Ovary (tissue), 9 donors: ENCODE data around the gene ARID1B. TPM values are rescaled to one million over a fixed set of nuclear protein-coding genes. Genes with fewer than 3 reads are reported as not detected.

Source experiments
- DNase-seq, 5 donors: peaks; one replicate each; pipeline ENCODE4 v3.0.0-alpha.2; 2019 to 2020
- H3K27ac ChIP-seq, 2 donors: fragments of 200-600 bp; one replicate each; pipeline versions ENCODE4 v1.5.1 to v1.8.0; 2019 to 2022
- H3K27me3 ChIP-seq: fragments of 200-600 bp; one replicate; pipeline ENCODE4 v1.8.0; 2022
- H3K36me3 ChIP-seq: fragments of 200-600 bp; sonication (generic); one replicate; pipeline ENCODE4 v1.5.1; 2019
- H3K4me1 ChIP-seq: one replicate; pipeline ENCODE4 v1.8.1; 2013; ENCODE audit warnings: mild to moderate bottlenecking, moderate library complexity; ENCODE audit not compliant: insufficient read depth
- H3K4me3 ChIP-seq: fragments of 200-600 bp; sonication (generic); one replicate; pipeline ENCODE4 v1.5.1; 2017
- H3K9me3 ChIP-seq, 2 donors: fragments of 200-600 bp in 1 of 2; sonication (generic) in 1 of 2; one replicate each; pipeline versions ENCODE4 v1.5.1 to v1.8.1; 2013 to 2019; ENCODE audit warnings: mild to moderate bottlenecking in 1 of 2, moderate library complexity in 1 of 2
- CTCF ChIP-seq, 3 donors: fragments of 450-650 bp in 2 of 3; fragments of 200-600 bp in 1 of 3; IDR thresholded peaks; one replicate each; pipeline versions ENCODE4 v1.5.1 to v1.8.0; 2016 to 2022; ENCODE audit warnings: antibody characterized with exemption in 3 of 3, mild to moderate bottlenecking in 1 of 3
- EP300 ChIP-seq: sonication (generic); formaldehyde crosslinking; IDR thresholded peaks from one replicate; pipeline ENCODE4 v1.6.1; 2017; ENCODE audit warnings: antibody characterized with exemption
- POLR2A ChIP-seq: fragments of 450-650 bp; IDR thresholded peaks from one replicate; pipeline ENCODE4 v1.6.1; 2017; ENCODE audit warnings: antibody characterized with exemption, mild to moderate bottlenecking, moderate library complexity
- WGBS, 3 donors: extraction: QIAGEN DNeasy Blood & Tissue Kit in 1 of 3; methylation state at CpG; one replicate each; pipeline versions ENCODE4 v1.1.5 to v1.1.7; 2013 to 2017; 5-methylcytosine and 5-hydroxymethylcytosine counted together
- intact Hi-C, 4 donors: fragments of 100-400 bp; cut with DNase I; formaldehyde crosslinking; loops; one replicate each; pipeline versions ENCODE4 v1.11.0 to v1.15.1; 2022 to 2023
- polyA plus RNA-seq, 2 donors: library from polyadenylated mRNA; stranded (reverse); fragments of 200-250 nt in 1 of 2; fragments of 350-450 nt in 1 of 2; fragmentation: Illumina TruSeq in 1 of 2; extraction: RNeasy Lipid Tissue Mini Kit (QIAGEN cat#74804) in 1 of 2; gene quantifications; one replicate each; pipeline ENCODE4 v1.2.3, GENCODE V29; 2013 to 2014
- total RNA-seq, 7 donors: library from RNA; depleted of rRNA in 2 of 7; stranded (reverse); fragments of >200 nt in 2 of 7; fragmentation: NEBNext Ultra II Directional in 3 of 7; extraction: Animal tissue kit (Norgen Biotek cat#: 25700) in 3 of 7; gene quantifications; one replicate each; pipeline versions ENCODE4 v1.1.0 to v1.2.4, GENCODE V29; 2016 to 2023
- donor health status: DM: no; HTN: no; CAD: no; lungs with moderate emphysema.
- donor health status: DM: no; HTN: no; CAD: no.
- donor health status: Bipolar disorder and iron deficiency.
- donor health status: DM: yes; HTN: yes; CAD: no.
- donor health status: DM: no; HTN: no; CAD: no.
- donor health status: DM: yes; HTN: yes; CAD: no.

Gene ARID1B
- total and polyA plus RNA-seq, 9 donors = 33.2 to 144 (median 105) TPM

- no peaks in the 10 kb centered on the region for H3K9me3 ChIP-seq
- H3K27me3 ChIP-seq = no peaks in the 10 kb centered on the region
- H3K27ac ChIP-seq = no peak overlapping the region
- no peaks in the 10 kb centered on the region for H3K36me3 ChIP-seq
- H3K4me3 ChIP-seq = no peak overlapping the region
- peaks cover 2% of the 10 kb centered on the region for H3K4me1 ChIP-seq
- intact Hi-C loops = no loop called here
- DNase-seq = no peak
- TF ChIP-seq POLR2A = no peak
- TF ChIP-seq CTCF (IDR thresholded peaks at IDR 0.05) = no peak
- TF ChIP-seq EP300 = no peak
- 93 to 99% (median 96%) methylated on average over 4 of the region's 4 CpGs for WGBS, 3 donors
These were observed 336.2 kb downstream of the ARID1B start for GRCh38 chr6:157113389-157113788.

- Histone ChIP-seq H3K27ac (no peak overlapping the region), H3K4me1 (peaks cover 1% of the 10 kb centered on the region), H3K36me3 (no peaks in the 10 kb centered on the region), H3K27me3 (no peaks in the 10 kb centered on the region), H3K4me3 (no peak overlapping the region), H3K9me3 (no peaks in the 10 kb centered on the region)
- WGBS, 3 donors = 81 to 87% (median 84%) methylated on average over 3 of the region's 3 CpGs
- intact Hi-C loops = no loop called here
- no peak for TF ChIP-seq POLR2A
- no peak for TF ChIP-seq EP300
- no peak for TF ChIP-seq CTCF (IDR thresholded peaks at IDR 0.05)
- no peak for DNase-seq
These were observed 339.2 kb downstream of the ARID1B start for GRCh38 chr6:157116426-157116825.

GRCh38 chr6:157117431-157118095 is 340.4 kb downstream of the ARID1B start:
- intact Hi-C loops = no loop called here
- Histone ChIP-seq H3K36me3 (no peaks in the 10 kb centered on the region), H3K9me3 (no peaks in the 10 kb centered on the region), H3K4me3 (no peak overlapping the region), H3K27me3 (no peaks in the 10 kb centered on the region), H3K27ac (no peak overlapping the region), H3K4me1 (peaks cover 1% of the 10 kb centered on the region)
- WGBS, 3 donors = 78 to 81% (median 80%) methylated on average over 6 of the region's 6 CpGs
- DNase-seq = no peak
- TF ChIP-seq CTCF (IDR thresholded peaks at IDR 0.05) (no peak), POLR2A (no peak), EP300 (no peak)

GRCh38 chr6:157119502-157120027 is 342.4 kb downstream of the ARID1B start:
- intact Hi-C loops = no loop called here
- H3K27me3 ChIP-seq = no peaks in the 10 kb centered on the region
- no peaks in the 10 kb centered on the region for H3K9me3 ChIP-seq
- DNase-seq = no peak
- 93 to 96% (median 96%) methylated on average over 3 of the region's 3 CpGs for WGBS, 3 donors
- H3K4me3 ChIP-seq = no peak overlapping the region
- H3K36me3 ChIP-seq = no peaks in the 10 kb centered on the region
- H3K27ac ChIP-seq = no peak overlapping the region
- peaks cover 1% of the 10 kb centered on the region for H3K4me1 ChIP-seq
- TF ChIP-seq POLR2A (no peak), EP300 (no peak), CTCF (IDR thresholded peaks at IDR 0.05) (no peak)
